GM23338 (cell line): ENCODE measurements around the gene GDPD2. TPM values are rescaled to one million over a fixed set of nuclear protein-coding genes. Genes with fewer than 3 reads are reported as not detected.

Source experiments
- ATAC-seq: fragments of 200-7000 bp; cut with Tn5 transposase; 3 replicates; pipeline ENCODE4 v1.9.1; 2020
- DNase-seq: peaks from one replicate; pipeline ENCODE4 v3.0.0-alpha.2; 2015; ENCODE audit warnings: low spot score
- H2AFZ ChIP-seq: fragments of 200-600 bp; sonication (generic); 2 replicates; pipeline ENCODE4 v1.8.0; 2016; ENCODE audit warnings: antibody characterized with exemption, mild to moderate bottlenecking, moderate library complexity
- H3F3A ChIP-seq: fragments of 200-600 bp; sonication (generic); replicated peaks from 2 replicates; pipeline ENCODE4 v1.8.0; 2017; ENCODE audit warnings: antibody characterized with exemption, mixed run types, low read depth
- H3K27ac ChIP-seq: fragments of 200-600 bp; sonication (generic); 2 replicates; pipeline ENCODE4 v1.6.1; 2016; ENCODE audit warnings: low read depth
- H3K27me3 ChIP-seq: fragments of 200-600 bp; sonication (generic); 2 replicates; pipeline ENCODE4 v1.8.0; 2016; ENCODE audit warnings: mild to moderate bottlenecking, mixed run types, moderate library complexity; ENCODE audit not compliant: insufficient read depth
- H3K36me3 ChIP-seq: fragments of 200-600 bp; sonication (generic); 2 replicates; pipeline ENCODE4 v1.8.0; 2016; ENCODE audit warnings: mild to moderate bottlenecking; ENCODE audit not compliant: insufficient read depth
- H3K4me1 ChIP-seq: fragments of 200-600 bp; sonication (generic); 2 replicates; pipeline ENCODE4 v1.8.0; 2016; ENCODE audit warnings: mild to moderate bottlenecking, moderate library complexity; ENCODE audit not compliant: insufficient read depth
- H3K4me2 ChIP-seq: fragments of 200-600 bp; sonication (generic); 2 replicates; pipeline ENCODE4 v1.7.1; 2017; ENCODE audit warnings: mixed run types
- H3K4me3 ChIP-seq: fragments of 200-600 bp; sonication (generic); 2 replicates; pipeline ENCODE4 v1.6.1; 2016; ENCODE audit warnings: mixed run types
- H3K79me2 ChIP-seq: fragments of 200-600 bp; sonication (generic); replicated peaks from 2 replicates; pipeline ENCODE4 v1.8.0; 2017; ENCODE audit warnings: mild to moderate bottlenecking; ENCODE audit not compliant: insufficient read depth
- H3K9me2 ChIP-seq: fragments of 200-600 bp; sonication (generic); 2 replicates; pipeline ENCODE4 v1.8.0; 2017; ENCODE audit not compliant: insufficient read depth
- H4K20me1 ChIP-seq: fragments of 200-600 bp; sonication (generic); replicated peaks from 2 replicates; pipeline ENCODE4 v1.8.0; 2017; ENCODE audit warnings: mild to moderate bottlenecking; ENCODE audit not compliant: insufficient read depth
- H3K27ac Mint-ChIP-seq: 2 replicates; pipeline ENCODE4 v1.8.0; 2020; ENCODE audit warnings: inconsistent platforms, mild to moderate bottlenecking, moderate library complexity, mixed read lengths
- H3K27me3 Mint-ChIP-seq: 3 replicates; pipeline ENCODE4 v1.8.0; 2022; ENCODE audit warnings: low read depth, mild to moderate bottlenecking, moderate library complexity, mixed read lengths, inconsistent platforms; ENCODE audit not compliant: insufficient read depth, poor library complexity
- H3K36me3 Mint-ChIP-seq: 3 replicates; pipeline ENCODE4 v1.8.0; 2021; ENCODE audit warnings: low read depth, mild to moderate bottlenecking, inconsistent platforms, moderate library complexity, mixed read lengths
- H3K4me1 Mint-ChIP-seq: 3 replicates; pipeline ENCODE4 v1.8.0; 2020; ENCODE audit warnings: mild to moderate bottlenecking, inconsistent platforms, mixed read lengths
- H3K4me3 Mint-ChIP-seq: 3 replicates; pipeline ENCODE4 v1.8.0; 2021; ENCODE audit warnings: moderate library complexity, mild to moderate bottlenecking, inconsistent platforms, mixed read lengths
- H3K9me3 Mint-ChIP-seq: 3 replicates; pipeline ENCODE4 v1.8.0; 2020; ENCODE audit warnings: moderate library complexity, mild to moderate bottlenecking, inconsistent platforms, mixed read lengths
- CREB1 ChIP-seq: fragments of 250-450 bp; sonication (Bioruptor Pico); IDR thresholded peaks from 2 replicates; pipeline ENCODE4 v1.5.0; 2020; ENCODE audit warnings: low read depth, mild to moderate bottlenecking, moderate library complexity
- CTCF ChIP-seq, 2 experiments: fragments of 200-600 bp in 1 of 2; sonication (generic) in 1 of 2; conservative IDR thresholded peaks; 2 replicates each; pipeline versions ENCODE4 v1.5.1 to v1.6.1; 2016 to 2017; ENCODE audit warnings: antibody characterized with exemption in 2 of 2, low read depth in 2 of 2, mild to moderate bottlenecking in 2 of 2, moderate library complexity in 1 of 2
- ETS1 ChIP-seq: IDR thresholded peaks from 2 replicates; pipeline ENCODE4 v1.6.1; 2016; ENCODE audit warnings: antibody characterized with exemption
- EZH2 ChIP-seq: fragments of 200-600 bp; sonication (generic); IDR thresholded peaks from one replicate; pipeline ENCODE4 v1.8.0; 2017; ENCODE audit warnings: antibody characterized with exemption, mild to moderate bottlenecking, low read depth; ENCODE audit not compliant: unreplicated experiment
- JUNB ChIP-seq: IDR thresholded peaks from one replicate; pipeline ENCODE4 v1.6.1; 2016; ENCODE audit warnings: antibody characterized with exemption; ENCODE audit not compliant: unreplicated experiment
- NANOG ChIP-seq: IDR thresholded peaks from 2 replicates; pipeline ENCODE4 v1.6.1; 2016; ENCODE audit warnings: antibody characterized with exemption, borderline replicate concordance
- POLR2AphosphoS5 ChIP-seq: IDR thresholded peaks from 2 replicates; pipeline ENCODE4 v1.6.1; 2016; ENCODE audit warnings: antibody characterized with exemption, low read depth
- STAT1 ChIP-seq: IDR thresholded peaks from one replicate; pipeline ENCODE4 v1.6.1; 2016; ENCODE audit warnings: antibody characterized with exemption; ENCODE audit not compliant: unreplicated experiment
- ZNF114 ChIP-seq: fragments of 250-450 bp; sonication (Bioruptor Pico); IDR thresholded peaks from 2 replicates; pipeline ENCODE4 v1.5.0; 2020; ENCODE audit warnings: mild to moderate bottlenecking, moderate library complexity
- ZNF331 ChIP-seq: fragments of 250-450 bp; sonication (Bioruptor Pico); IDR thresholded peaks from 2 replicates; pipeline ENCODE4 v1.5.0; 2020; ENCODE audit warnings: low read depth, mild to moderate bottlenecking, moderate library complexity
- long read RNA-seq: library from polyadenylated mRNA; unstranded; transcript quantifications from one replicate; pipeline ENCODE4 v2.0.0, GENCODE V29; 2020; ENCODE audit not compliant: unreplicated experiment
- polyA plus RNA-seq: library from polyadenylated mRNA; unstranded; fragments of >200 nt; fragmentation: Nextera tagmentation; extraction: Ambion mirVana; gene quantifications from 2 replicates; pipeline ENCODE4 v1.2.1, GENCODE V29; 2016
- total RNA-seq: library from RNA; depleted of rRNA; stranded (reverse); fragments of >200 nt; shearing (Covaris generic); gene quantifications from 2 replicates; pipeline ENCODE4 v1.2.3, GENCODE V29; 2014; rRNA removed

The GDPD2 gene
- total RNA-seq (10.3 and 11.3 TPM in 2 replicates), polyA plus RNA-seq (3.6 and 5.2 TPM in 2 replicates)
- long read RNA-seq, transcript GDPD2-201 (16 exons, 2,169 nt): major isoform, 12 of 20 reads
- long read RNA-seq, partial matches to known transcripts: 1 of 20 reads
- long read RNA-seq, other reads (novel, unspliced or antisense): 2 of 20 reads

GRCh38 chrX:70422851-70423341 lies at the start of gene GDPD2:
TSS of gene GDPD2 (plus strand) at chrX:70423314. CDS start at chrX:70424985, 1,671 bp downstream.
- ATAC-seq (peak; percentile 80), DNase-seq (peak; percentile 77)
- peak within 1 kb of the TSS; percentile 80 for H3K4me2 ChIP-seq
- peaks cover 18% of the 10 kb centered on the region for H3K4me1 ChIP-seq
- H3K79me2 ChIP-seq: no peaks in the 10 kb centered on the region
- peaks cover 3% of the 10 kb centered on the region for H3K27me3 Mint-ChIP-seq
- H3F3A ChIP-seq: no peaks in the 10 kb centered on the region
- H3K27ac ChIP-seq: peak within 1 kb of the TSS; percentile 78; the same call in 1 of the 2 replicates
- TF ChIP-seq CTCF (conservative IDR thresholded peaks at IDR 0.05; ENCODE audit: low read depth in 2 of 2): peak; percentile 34 to 60
- TF ChIP-seq NANOG: no peak
- no peak for TF ChIP-seq CREB1 (CRISPR knock-in tag)
- TF ChIP-seq POLR2AphosphoS5: peak; percentile 24; the same call in 1 of the 2 replicates
- H4K20me1 ChIP-seq: no peaks in the 10 kb centered on the region
- no peaks in the 10 kb centered on the region for H3K27me3 ChIP-seq
- H3K9me3 Mint-ChIP-seq: peaks cover 3% of the 10 kb centered on the region; the same call in 2 of the 3 replicates
- H2AFZ ChIP-seq: no peak within 1 kb of the TSS
- no peaks in the 10 kb centered on the region for H3K36me3 ChIP-seq
- peak within 1 kb of the TSS; percentile 55 for H3K4me3 ChIP-seq
- peak within 1 kb of the TSS; percentile 94 for H3K27ac Mint-ChIP-seq
- H3K4me3 Mint-ChIP-seq: peak within 1 kb of the TSS; percentile 90
- no peaks in the 10 kb centered on the region for H3K9me2 ChIP-seq
- peaks cover 30% of the 10 kb centered on the region for H3K4me1 Mint-ChIP-seq
- H3K36me3 Mint-ChIP-seq: peaks cover 30% of the 10 kb centered on the region

GRCh38 chrX:70386235-70386634 lies 36.9 kb upstream of the GDPD2 start:
- H3K36me3 ChIP-seq: no peaks in the 10 kb centered on the region
- H4K20me1 ChIP-seq: no peaks in the 10 kb centered on the region
- Mint-ChIP-seq H3K36me3 (peaks cover 75% of the 10 kb centered on the region), H3K9me3 (no peaks in the 10 kb centered on the region), H3K27ac (no peak overlapping the region), H3K4me3 (no peak overlapping the region), H3K27me3 (peaks cover 2% of the 10 kb centered on the region), H3K4me1 (no peaks in the 10 kb centered on the region)
- H3K4me2 ChIP-seq: no peak overlapping the region
- H3K27ac ChIP-seq: no peak overlapping the region
- no peak overlapping the region for H3K4me3 ChIP-seq
- no peaks in the 10 kb centered on the region for H3F3A ChIP-seq
- no peaks in the 10 kb centered on the region for H3K4me1 ChIP-seq
- no peaks in the 10 kb centered on the region for H3K79me2 ChIP-seq
- no peaks in the 10 kb centered on the region for H3K9me2 ChIP-seq
- H3K27me3 ChIP-seq: no peaks in the 10 kb centered on the region
- no peak for ATAC-seq
- no peak overlapping the region for H2AFZ ChIP-seq
- DNase-seq: no peak
- TF ChIP-seq NANOG: no peak
- TF ChIP-seq EZH2: no peak
- TF ChIP-seq POLR2AphosphoS5: no peak
- no peak for TF ChIP-seq CTCF (conservative IDR thresholded peaks at IDR 0.05; ENCODE audit: low read depth in 2 of 2)
- no peak for TF ChIP-seq CREB1 (CRISPR knock-in tag)
- TF ChIP-seq ETS1: no peak
- no peak for TF ChIP-seq ZNF331 (CRISPR knock-in tag)
- no peak for TF ChIP-seq ZNF114 (CRISPR knock-in tag)
- no peak for TF ChIP-seq JUNB
- no peak for TF ChIP-seq STAT1
